GM18499 (cell line): ENCODE results near the gene EML6.
"Not testable (repeated sequence)": the region's sequence is repeated elsewhere in the genome, so short reads cannot be mapped to it uniquely, and the experiment has no call there.

Source experiments
- ATAC-seq: cut with Tn5 transposase; IDR thresholded peaks from one replicate; pipeline ENCODE4 v1.9.1; 2021; ENCODE audit warnings: moderate number of reproducible peaks; ENCODE audit not compliant: insufficient read depth, unreplicated experiment

Gene EML6

DNA sequence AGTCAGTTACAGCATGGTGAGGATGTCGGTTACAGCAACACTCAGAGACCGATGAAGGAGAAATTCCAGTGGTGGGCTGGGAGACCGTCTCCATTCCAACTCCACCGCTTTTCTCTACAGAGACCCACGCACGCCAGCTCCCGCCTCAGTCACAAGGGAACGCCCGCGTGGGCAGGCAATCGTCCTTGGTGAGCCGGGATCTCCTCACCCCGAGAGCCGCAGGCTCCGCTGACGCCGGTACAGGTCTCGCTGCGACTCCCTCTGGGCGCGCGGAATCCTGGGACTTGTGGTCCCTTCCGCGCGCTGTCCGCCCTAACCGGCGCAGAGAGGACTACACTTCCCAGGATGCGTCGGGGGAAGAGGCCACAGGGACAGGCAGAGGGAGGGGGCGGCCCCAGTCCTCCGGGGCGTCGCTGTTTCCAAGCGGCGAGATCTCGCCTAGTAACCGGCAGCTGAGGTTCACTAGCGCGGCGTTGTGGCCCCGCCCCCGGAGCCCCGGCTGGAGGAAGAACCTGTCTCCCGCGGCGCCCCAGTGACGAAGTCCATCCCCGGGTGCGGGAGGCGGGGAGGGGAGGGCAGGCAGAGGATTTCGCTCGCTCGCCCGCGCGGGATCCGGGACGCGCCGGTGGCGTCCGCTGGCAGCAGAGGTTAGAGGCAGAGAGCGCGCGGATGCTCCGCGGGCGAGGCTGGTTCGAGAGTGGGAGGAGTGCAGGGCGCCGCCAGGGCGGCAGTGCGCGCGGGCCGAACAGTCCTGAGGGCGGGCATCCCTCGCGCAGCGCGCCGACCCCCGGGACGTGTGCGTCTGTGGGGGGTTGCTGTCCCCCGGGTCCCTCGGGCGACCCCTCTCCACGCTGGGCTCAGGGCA lies at the start of gene EML6:
TSS of gene EML6 (plus strand) at position 532 of the 865 bp plus-strand sequence. CDS start 1,400 bp downstream, outside the sequence.
- peak; percentile 92 for ATAC-seq

DNA sequence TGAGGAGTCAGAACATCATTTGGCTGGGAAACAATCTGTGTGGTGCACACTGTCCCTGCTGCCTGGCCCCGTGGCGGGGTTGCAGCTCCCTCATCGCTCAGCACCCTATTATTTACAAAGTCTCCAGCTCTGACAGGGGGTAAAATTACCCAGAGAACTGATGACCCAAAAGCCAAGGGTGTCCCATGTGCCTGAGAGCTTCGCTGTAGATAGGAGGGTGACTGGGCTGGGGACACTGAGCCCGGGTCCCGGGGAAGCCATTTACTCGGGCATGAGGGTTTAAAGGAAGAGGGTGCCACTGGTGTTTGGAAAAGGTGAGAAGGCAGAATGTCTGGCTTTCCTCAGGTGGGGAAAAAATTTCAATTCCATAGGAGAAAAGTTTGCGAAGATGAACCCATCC lies 48.2 kb upstream of the EML6 start:
- ATAC-seq = no peak

DNA sequence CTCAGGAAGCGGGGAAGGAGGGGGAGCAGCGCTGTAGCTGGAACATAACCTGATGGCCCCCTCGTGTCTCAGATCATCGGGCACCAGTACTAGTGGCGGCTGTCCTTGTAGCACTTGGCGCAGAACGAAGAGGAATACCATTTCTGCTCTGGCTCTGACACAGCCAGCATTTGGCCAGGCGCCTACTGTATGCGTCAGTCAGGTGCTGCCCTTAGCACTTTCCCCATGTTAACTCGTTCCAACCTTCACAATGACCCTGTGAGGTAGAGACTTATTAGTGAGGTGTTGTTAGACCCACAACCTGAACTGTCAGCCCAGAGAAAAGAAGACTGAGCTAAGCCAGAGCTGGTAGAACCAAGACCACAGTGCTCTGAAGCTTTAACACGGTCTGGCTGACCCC lies 47.7 kb upstream of the EML6 start:
- no peak for ATAC-seq

DNA sequence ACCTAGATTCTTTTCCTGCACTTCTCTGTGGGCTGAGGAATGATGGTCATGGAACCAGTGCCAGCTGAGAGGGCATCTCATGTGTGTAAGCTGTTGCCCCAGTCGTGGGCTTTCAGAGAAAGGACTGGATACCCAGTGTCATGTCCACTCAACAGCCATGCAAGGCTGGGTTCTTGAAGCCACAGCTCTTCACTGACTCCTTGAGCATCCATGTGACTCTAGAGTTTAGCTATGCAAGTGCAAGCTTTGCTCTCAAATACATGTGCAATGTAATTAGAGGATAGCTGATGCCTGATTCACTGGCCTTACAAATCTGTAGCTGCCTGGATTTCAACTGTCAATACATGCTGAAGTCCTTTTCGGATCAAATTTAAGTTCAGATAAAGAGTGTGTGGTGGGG lies 46.8 kb upstream of the EML6 start:
- ATAC-seq = no peak

DNA sequence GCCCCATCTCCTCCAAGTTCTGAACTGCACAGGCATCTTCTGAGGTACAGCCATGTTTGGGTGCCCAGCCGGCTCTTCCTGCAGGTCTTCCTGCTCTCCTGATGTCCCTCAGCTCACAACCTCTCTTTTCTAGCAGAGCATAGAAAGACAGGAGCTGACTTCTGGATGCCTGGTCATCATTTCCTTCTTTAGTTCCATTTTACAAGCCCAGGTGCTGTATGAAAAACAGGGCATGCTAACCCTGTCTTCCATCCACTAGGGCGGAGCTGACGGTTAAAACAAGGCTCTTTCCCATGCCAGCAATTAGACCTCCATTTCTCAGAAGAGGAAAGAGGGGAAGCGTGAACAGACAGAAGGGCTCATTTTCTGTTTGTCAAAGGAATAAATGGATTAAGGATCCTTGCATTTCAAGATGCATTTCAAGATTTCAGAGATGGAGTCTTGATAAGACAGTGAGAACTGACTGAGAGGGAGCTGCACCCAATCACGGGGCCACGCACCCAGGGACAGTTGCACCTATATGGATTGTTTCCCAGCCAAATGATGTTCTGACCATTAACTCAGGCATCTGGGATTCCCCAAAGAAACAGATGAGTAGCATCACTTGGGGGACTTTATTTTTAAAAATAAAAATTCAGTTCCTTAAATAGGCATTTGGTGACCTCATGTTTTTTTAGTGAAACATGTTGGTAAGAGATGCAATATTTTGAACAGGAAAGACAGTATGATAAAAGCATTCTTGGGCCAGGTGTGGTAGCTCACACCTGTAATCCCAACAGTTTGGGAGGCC lies 45.8 kb upstream of the EML6 start:
- ATAC-seq = no peak

DNA sequence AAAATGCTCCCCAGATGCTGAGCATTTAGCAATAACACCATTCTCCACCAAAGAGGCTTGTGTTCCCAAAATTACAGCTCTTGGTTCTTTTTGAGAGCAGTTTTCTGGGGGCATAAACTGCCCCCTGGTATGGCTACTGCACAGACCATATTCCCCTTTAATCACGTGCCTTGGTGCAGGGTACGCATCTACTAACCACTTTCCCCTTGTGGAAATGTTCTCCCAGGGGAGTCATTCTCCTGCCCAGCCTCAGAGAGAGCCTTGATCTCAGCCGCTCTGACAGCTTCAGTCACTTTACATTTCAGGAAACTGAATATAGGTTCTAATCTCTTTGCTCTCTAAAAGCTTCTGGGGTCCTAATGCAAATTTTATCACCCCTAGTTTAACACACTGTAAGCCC lies 44.7 kb upstream of the EML6 start:
- no peak for ATAC-seq

DNA sequence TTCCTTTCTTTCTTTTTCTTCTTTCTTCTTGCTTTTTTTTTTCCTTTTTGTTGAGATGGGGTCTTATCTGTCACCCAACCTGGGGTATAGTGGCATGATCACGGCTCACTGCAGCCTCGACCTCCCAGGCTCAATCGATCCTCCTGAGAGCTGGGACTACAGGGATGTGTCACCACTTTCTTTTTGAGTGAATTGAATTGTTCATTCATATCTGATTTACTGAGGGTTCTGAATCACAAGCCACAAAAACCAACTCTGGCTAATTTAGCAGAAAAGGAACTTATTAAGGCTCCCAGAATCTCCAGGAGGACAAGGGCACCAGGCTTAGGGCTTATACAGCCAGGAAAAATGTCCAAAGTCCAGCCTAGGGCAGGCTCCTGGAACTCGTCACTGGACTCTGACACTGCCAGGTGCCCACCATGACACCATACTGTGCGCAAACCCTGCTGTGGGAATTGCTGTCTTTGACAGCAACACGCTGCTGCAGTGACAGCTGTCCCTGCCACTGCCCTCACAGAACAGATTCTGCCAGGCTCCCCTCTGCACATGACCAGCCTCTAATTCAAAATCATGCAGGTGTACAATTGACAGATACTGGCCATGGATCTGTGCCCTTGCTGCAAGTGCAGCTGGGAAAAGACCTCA lies 42.9 kb upstream of the EML6 start:
- peak; percentile 64 for ATAC-seq

DNA sequence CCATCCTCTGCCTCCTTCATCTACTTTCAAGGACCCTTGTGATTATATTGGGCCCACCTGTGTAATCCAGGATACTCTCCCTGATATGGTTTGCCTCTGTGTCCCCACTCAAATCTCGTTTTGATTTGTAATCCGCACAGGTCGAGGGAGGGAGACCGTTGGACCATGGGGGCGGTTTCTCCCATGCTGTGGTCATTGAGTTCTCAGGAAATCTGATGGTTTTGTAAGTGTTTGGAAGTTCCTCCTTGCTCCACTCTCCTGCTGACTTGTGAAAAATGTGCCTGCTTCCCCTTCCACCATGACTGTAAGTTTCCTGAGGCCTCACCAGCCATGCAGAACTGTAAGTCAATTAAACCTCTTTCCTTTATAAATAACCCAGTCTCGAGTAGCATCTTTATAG lies 42.0 kb upstream of the EML6 start:
- ATAC-seq = no peak

DNA sequence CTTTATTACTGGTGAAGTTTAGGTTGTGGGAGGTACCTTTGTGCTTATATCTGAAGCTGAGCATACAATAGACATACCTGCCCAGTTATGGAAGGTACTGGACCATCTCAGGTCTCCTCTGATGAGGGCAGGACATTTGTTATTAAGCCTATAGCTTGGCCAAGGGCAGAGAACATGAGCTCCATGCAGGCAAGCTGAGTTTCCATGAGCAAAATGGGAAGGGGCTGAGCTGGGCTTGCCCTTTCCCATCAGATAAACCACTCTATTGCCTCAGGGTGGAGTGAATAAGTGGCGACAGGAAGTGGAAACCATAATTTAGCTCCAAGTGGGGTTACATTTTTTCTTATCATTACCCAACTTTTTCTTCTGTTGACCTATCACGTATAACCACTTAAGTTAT lies 39.9 kb upstream of the EML6 start:
- no peak for ATAC-seq

DNA sequence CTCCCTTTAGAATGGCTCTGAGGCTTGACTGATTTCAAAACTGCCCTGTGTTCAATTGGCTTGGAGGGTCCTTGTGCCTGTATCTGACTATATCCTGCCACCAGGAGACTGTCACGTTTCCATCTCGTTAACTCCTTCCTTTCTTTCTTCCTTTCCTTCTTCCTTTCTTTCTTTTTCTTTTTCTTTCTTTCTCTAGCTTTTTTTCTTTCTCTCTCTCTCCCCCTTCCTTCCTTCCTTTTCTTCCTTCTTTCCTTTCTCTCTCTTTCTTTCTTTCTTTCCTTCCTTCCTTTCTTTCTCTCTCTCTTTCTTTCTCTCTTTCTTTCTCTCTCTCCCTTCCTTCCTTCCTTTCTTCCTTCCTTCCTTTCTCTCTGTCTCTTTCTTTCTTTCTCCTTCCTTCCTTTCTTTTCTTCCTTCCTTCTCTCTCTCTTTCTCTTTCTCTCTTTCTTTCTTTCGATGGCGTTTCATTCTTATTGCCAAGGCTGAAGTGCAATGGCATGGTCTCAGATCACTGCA lies 38.1 kb upstream of the EML6 start:
- no peak for ATAC-seq

DNA sequence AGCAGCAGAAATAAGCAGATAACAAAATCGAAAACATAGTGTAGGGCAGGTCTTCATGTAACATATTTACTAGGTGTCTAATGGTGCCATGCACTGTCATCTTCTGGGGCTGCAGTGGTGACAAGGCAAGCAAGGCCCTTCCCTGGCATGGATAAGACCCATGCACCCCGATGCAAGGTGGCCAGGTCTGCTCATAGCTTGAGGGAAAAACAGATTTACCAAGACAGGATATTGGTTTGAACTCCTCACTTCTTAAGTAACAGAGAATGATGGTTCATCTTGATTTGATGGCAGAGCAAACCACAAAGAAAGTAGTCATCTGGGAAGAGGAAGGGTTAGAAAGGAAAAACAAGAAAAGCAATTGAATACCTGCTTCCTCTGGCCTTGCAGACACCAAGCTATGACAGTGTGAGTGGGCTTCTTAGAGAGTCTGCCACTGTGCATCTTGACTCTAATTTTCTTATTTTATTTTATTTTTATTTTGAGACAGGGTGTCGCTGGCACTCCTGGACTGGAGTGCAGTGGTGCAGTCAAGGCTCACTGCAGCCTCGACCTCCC lies 35.8 kb upstream of the EML6 start:
- no peak for ATAC-seq

DNA sequence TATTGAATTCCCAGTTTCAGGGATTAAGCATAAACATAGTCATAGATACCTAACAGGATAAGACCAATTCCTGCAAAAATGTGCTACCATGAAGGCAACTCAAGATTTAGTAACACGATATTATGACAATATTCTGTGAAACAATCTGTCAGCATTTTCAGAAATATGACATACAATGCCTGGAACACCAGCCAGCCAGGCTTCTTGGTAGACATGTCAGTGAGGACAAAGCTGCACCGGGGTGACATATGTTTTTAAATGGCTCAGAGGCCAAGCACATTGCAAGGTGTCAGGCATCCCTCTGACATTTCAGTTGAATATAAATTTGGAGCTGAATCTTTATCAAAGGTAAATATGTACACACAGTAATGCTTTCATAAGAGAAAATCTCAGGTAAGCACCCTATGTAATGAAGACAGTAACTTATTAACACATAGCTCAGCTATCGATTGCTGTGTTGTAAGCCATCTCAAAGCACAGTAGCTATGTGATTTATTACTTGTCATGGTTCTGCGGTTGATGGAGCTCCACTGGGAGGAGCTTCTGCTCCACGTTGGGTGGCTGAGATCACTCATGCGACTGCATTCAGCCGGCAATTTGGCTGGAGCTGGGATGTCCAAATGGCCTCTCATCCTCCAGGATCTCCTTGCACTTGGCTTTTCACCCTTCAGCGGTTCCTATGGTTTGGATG lies 31.9 kb upstream of the EML6 start:
- no peak for ATAC-seq

DNA sequence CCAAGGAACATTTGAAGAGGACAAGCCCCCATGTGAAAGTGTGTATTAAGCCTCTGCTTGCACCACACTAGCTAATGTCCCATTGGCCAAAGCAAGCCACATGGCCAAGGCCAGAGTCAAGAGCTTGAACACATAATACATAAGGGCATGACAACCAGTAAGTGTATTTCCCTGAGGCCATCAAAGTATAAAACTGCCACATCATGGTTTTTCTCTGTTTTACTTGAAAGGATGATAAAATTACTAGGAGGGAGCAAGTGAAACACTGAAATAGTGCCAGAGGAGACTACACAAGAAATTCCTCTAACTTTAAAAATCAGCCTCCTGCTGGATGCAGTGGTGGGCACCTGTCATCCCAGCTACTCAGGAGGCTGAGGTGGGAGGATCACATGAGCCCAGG lies 30.9 kb upstream of the EML6 start:
- ATAC-seq = no peak

DNA sequence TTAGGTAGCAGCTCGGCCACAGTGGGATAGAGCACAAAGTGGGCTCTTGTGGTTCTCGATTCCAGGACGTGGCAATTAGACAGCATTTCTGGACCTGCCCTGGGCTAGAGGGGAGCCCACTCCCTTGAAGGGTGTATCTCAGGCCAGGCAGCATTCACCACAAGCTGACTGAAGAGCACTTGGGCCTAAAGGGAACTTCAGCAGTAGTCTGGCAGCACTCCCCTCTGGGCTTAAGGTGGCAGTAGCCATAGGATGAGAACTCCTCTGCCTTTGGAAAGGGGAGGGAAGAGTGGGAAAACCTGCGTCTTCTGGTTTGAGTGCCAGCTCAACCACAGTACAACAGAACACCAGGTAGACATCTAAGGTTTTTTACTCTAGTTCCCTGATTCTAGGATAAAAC lies 28.1 kb upstream of the EML6 start:
- ATAC-seq = no peak

DNA sequence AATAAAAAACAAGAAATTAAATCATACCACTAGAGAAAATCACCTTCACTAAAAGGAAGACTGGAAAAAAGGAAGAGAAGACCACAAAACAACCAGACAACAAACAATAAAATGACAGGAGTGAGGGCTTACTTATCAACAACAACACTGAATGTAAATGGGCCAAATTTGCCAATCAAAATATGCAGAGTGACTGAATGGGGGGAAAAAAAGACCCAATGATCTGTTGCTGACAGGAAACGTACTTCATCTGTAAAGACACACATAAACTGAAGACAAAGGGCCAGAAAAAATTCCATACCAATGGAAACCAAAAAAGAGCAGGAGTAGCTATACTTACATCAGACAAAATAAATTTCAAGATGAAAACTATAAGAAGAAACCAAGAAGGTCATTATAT lies 25.5 kb upstream of the EML6 start:
- no peak for ATAC-seq

DNA sequence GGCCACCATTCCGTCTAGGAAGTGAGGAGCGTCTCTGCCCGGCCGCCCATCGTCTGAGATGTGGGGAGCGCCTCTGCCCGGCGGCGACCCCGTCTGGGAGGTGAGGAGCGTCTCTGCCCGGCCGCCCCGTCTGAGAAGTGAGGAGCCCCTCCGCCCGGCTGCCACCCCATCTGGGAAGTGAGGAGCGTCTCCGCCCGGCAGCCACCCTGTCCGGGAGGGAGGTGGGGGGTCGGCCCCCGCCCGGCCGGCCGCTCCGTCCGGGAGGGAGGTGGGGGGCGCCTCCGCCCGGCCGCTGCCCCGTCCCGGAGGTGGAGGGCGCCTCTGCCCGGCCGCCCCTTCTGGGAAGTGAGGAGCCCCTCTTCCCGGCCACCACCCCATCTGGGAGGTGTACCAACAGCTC lies 24.5 kb upstream of the EML6 start:
- not testable (repeated sequence) for ATAC-seq

DNA sequence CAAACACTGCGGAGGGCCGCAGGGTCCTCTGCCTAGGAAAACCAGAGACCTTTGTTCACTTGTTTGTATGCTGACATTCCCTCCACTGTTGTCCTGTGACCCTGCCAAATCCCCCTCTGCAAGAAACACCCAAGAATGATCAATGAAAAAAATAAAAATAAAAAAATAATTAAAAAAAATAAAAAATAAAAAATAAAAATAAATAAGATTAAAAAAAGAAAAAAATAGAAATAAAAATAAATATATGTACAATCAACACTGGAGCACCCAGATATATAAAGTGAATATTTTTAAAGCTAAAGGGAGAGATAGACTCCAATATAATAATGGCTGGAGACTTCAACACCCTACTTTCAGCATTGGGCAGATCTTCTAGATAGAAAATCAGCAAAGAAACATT lies 23.8 kb upstream of the EML6 start:
- no peak for ATAC-seq

DNA sequence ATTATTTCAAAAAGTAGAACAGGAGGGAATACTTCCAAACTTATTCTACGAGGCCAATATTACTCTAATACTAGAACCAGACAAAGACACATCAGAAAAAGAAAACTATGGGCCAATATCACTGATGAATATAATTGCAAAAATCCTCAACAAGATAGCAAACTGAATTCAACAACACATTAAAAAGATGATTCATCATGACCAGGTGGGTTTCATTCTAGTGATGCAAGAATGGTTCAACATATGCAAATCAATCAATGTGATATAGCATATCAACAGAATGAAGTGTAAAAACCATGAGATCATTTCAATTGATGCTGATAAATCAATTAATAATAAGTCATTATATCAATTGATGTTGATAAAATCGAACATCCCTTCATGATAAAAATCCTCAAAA lies 22.4 kb upstream of the EML6 start:
- ATAC-seq = no peak

DNA sequence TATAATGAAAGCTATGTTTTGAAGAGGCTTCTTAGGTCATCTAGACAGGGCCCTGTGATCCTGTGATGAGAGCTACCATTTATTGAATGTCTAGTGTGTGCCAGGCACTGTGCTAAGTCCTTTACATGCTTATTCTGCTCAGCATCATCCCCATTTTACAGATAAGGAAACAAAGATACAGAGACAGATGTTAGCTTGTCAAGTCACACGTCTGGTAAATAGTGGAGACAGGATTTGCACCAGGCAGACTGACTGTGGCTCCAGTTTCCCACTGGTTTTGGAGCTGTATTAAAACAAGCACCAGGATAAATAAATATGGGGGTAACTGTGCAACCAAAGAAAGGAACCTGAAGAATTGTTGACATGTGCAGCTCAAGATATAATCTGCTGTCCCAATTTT lies 19.2 kb upstream of the EML6 start:
- ATAC-seq = no peak
